GM12872 (cell line): ENCODE results near the gene TCEAL3.

Source experiments
- TF ChIP-seq, protein P1 (sequence below): IDR thresholded peaks from 3 replicates; pipeline ENCODE4 v1.5.1; 2011; ENCODE audit warnings: low read depth, mild to moderate bottlenecking, low read length, moderate library complexity; ENCODE audit not compliant: insufficient read depth

The TCEAL3 gene

DNA sequence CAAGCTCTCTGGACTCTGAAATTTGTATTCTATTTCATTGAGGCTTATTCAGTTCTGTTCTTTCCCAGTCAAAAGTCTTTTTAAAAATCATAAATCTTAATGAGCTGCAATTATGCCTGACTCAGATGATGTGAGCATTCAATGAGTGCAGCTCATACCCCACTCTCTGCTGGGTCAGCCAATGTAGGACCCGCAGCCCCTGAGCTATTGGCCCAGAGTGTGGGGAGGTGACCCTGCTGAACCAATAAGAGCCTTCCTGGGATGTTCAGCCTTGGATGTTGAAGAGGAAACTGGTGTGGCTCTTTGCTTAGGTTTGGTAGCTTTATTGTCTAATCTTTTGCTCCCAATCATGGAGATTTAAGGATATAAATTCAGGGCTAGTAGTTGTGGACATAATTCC, 34.6 kb upstream of the TCEAL3 start:
- TF ChIP-seq, protein P1, sequence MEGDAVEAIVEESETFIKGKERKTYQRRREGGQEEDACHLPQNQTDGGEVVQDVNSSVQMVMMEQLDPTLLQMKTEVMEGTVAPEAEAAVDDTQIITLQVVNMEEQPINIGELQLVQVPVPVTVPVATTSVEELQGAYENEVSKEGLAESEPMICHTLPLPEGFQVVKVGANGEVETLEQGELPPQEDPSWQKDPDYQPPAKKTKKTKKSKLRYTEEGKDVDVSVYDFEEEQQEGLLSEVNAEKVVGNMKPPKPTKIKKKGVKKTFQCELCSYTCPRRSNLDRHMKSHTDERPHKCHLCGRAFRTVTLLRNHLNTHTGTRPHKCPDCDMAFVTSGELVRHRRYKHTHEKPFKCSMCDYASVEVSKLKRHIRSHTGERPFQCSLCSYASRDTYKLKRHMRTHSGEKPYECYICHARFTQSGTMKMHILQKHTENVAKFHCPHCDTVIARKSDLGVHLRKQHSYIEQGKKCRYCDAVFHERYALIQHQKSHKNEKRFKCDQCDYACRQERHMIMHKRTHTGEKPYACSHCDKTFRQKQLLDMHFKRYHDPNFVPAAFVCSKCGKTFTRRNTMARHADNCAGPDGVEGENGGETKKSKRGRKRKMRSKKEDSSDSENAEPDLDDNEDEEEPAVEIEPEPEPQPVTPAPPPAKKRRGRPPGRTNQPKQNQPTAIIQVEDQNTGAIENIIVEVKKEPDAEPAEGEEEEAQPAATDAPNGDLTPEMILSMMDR: no peak

DNA sequence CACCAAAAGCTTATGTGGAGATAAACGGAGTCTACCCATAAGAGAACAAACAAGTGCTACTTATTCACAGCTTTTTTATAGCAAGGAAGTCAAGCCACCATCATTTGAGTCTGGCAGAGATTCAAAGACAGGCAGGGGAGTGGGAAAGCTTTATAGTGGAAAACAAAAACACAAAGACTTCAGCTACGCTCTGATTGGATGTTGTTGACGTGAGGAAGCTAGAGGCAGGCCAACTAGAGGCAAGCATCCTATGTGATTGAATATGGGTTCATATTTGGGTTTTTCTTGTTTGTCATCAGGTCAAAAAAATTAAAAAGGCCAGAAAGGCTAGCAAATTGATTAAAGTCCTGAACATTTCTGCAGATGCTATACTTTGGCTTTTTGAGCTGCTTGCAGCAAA, 23.2 kb upstream of the TCEAL3 start:
- TF ChIP-seq, protein P1: no peak

DNA sequence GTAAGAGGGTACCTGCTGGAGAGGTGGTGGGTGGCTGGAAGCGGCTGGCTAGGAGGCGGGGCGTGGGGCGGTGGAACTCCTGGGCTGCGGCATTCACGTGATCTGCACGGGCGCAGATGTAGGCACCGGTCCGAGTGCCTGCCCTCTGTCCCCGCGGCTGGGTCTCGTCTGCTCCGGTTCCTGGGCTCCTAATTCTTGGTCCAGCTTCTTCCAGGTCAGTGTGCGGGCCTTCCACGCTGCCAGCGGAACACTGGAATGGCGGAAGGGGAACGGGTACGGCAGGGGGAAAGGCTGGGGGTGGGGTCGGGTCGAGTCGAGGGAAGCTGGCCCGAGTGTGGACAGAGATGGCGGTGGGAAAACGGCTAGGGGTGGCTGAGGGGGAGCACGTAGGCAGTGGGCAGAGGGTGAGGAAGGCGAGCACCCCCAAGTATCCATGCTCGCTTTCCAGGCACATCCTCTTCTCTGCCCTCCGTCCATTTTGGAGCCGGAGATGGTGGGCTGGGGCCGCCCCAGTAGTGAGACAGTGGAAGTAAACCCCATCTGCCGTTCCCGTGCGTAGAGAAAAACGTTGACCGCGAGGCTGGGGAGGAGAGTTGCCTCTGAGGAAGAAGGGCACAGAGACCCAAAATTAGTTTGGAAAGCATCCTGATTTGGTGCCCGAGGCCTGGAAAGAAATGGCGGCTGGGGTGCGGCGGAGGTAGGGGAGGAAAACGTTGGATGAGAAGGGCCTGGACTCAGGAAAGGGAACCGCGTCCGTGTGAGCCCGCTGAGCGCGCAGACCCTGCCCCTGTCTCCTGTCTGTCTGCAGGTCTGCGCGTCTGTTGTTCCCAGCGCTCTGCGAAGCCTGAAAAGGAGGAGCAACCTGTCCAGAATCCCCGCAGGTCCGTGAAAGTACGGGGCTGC, 22.1 kb upstream of the TCEAL3 start, which contains the start of gene TCEAL4:
Gene TCEAL4 (plus strand): TSS at position 105 of the 903 bp plus-strand sequence. CDS start 1,161 bp downstream, outside the sequence.
- TF ChIP-seq, protein P1: no peak

- TF ChIP-seq, protein P1: no peak
Measured at GRCh38 chrX:103586314-103586646, 21.5 kb upstream of the TCEAL3 start.

- TF ChIP-seq, protein P1: no peak
Measured at GRCh38 chrX:103586659-103587058, 21.1 kb upstream of the TCEAL3 start.

GRCh38 chrX:103608306-103608963, 672 bp downstream of the TCEAL3 start:
- TF ChIP-seq, protein P1: no peak

- TF ChIP-seq, protein P1: no peak
Measured at GRCh38 chrX:103610282-103610681, 2.5 kb downstream of the TCEAL3 start.
